Neutrophil (primary cell): ENCODE data around the gene NXT1.

Source experiments
- H3K27ac ChIP-seq: fragments of 200-600 bp; sonication (generic); 2 replicates; pipeline ENCODE4 v1.5.1; 2016; ENCODE audit warnings: mild to moderate bottlenecking, moderate library complexity
- H3K27me3 ChIP-seq: fragments of 200-600 bp; sonication (generic); 2 replicates; pipeline ENCODE4 v1.6.0; 2016; ENCODE audit warnings: mild to moderate bottlenecking
- H3K36me3 ChIP-seq: fragments of 200-600 bp; sonication (generic); 2 replicates; pipeline ENCODE4 v1.5.1; 2017
- H3K4me1 ChIP-seq, 2 experiments: fragments of 200-600 bp in 1 of 2; sonication (generic) in 1 of 2; 1 replicate in 1 of 2; 2 replicates in 1 of 2; pipeline versions ENCODE4 v1.5.1 to v1.6.1; 2013 to 2016; ENCODE audit warnings: low read depth in 1 of 2, low read length in 1 of 2, mild to moderate bottlenecking in 1 of 2, moderate library complexity in 1 of 2; ENCODE audit not compliant: control insufficient read depth in 1 of 2, insufficient read depth in 1 of 2
- H3K4me3 ChIP-seq, 2 experiments: fragments of 200-600 bp in 1 of 2; sonication (generic) in 1 of 2; 1 replicate in 1 of 2; 2 replicates in 1 of 2; pipeline ENCODE4 v1.5.1; 2013 to 2016; ENCODE audit warnings: low read depth in 1 of 2, low read length in 1 of 2, mild to moderate bottlenecking in 1 of 2, moderate library complexity in 1 of 2
- H3K9me3 ChIP-seq: fragments of 200-600 bp; sonication (generic); 2 replicates; pipeline ENCODE4 v1.5.1; 2016
- TF ChIP-seq, protein P1 (sequence below): fragments of 200-600 bp; sonication (generic); IDR thresholded peaks from 2 replicates; pipeline ENCODE4 v1.5.1; 2016; ENCODE audit warnings: antibody characterized with exemption

Gene NXT1

DNA sequence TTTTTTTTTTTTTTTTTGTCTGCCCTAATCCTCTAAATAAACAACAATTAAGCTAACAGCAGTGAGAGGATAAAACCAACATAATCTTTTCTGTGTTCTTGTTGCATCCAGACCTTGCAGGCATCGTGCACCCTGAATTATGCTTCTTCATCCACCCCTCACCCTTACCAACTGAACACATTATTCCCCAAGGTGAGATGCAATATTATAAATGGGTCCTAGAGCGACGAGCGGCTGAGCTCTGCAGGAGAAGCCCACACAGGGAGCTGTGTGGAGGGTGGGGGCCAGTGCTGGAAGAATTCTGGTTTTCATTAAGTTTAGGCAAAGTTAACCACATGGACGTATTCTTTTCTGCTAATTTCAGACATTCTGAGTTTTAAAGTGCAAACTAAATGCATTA is 32.2 kb upstream of the NXT1 start:
- TF ChIP-seq, protein P1, sequence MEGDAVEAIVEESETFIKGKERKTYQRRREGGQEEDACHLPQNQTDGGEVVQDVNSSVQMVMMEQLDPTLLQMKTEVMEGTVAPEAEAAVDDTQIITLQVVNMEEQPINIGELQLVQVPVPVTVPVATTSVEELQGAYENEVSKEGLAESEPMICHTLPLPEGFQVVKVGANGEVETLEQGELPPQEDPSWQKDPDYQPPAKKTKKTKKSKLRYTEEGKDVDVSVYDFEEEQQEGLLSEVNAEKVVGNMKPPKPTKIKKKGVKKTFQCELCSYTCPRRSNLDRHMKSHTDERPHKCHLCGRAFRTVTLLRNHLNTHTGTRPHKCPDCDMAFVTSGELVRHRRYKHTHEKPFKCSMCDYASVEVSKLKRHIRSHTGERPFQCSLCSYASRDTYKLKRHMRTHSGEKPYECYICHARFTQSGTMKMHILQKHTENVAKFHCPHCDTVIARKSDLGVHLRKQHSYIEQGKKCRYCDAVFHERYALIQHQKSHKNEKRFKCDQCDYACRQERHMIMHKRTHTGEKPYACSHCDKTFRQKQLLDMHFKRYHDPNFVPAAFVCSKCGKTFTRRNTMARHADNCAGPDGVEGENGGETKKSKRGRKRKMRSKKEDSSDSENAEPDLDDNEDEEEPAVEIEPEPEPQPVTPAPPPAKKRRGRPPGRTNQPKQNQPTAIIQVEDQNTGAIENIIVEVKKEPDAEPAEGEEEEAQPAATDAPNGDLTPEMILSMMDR: no peak
- Histone ChIP-seq H3K36me3 (no peaks in the 10 kb centered on the region), H3K4me1 (no peaks in the 10 kb centered on the region), H3K9me3 (no peaks in the 10 kb centered on the region), H3K27me3 (no peaks in the 10 kb centered on the region), H3K4me3 (no peak overlapping the region), H3K27ac (no peak overlapping the region)

GRCh38 chr20:23320317-23320716 is 30.3 kb upstream of the NXT1 start:
- Histone ChIP-seq H3K4me3 (no peak overlapping the region), H3K27me3 (no peaks in the 10 kb centered on the region), H3K36me3 (no peaks in the 10 kb centered on the region), H3K27ac (no peak overlapping the region), H3K9me3 (no peaks in the 10 kb centered on the region), H3K4me1 (no peaks in the 10 kb centered on the region)
- TF ChIP-seq, protein P1: no peak

DNA sequence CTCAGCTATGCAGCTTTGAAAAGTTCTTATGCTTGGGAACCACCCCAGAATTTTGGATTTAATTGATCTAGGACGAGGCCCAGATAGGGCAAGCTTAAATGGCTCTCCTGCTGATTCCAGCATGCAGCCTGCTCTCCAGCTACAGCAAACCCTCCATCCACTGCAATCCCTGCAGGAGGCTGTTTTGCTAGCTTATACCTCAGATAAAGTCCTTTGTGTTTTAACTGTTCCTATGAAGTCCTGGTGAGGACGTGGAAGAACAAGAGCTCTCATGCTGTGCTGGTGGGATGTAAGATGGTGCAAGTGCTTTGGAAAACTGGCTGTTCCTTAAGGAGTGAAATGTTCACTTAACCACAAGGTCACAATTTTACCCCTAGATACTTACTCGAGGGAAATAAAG is 25.5 kb upstream of the NXT1 start:
- H3K36me3 ChIP-seq: no peaks in the 10 kb centered on the region
- no peaks in the 10 kb centered on the region for H3K9me3 ChIP-seq
- TF ChIP-seq, protein P1: no peak
- no peaks in the 10 kb centered on the region for H3K4me1 ChIP-seq
- H3K4me3 ChIP-seq: no peak overlapping the region
- H3K27ac ChIP-seq: no peak overlapping the region
- no peaks in the 10 kb centered on the region for H3K27me3 ChIP-seq

- Histone ChIP-seq H3K36me3 (no peaks in the 10 kb centered on the region), H3K27me3 (no peaks in the 10 kb centered on the region), H3K4me3 (no peak overlapping the region), H3K27ac (no peak overlapping the region), H3K4me1 (no peaks in the 10 kb centered on the region), H3K9me3 (no peaks in the 10 kb centered on the region)
- TF ChIP-seq, protein P1: no peak
Measured at GRCh38 chr20:23326774-23327173, 23.8 kb upstream of the NXT1 start.

GRCh38 chr20:23327617-23328333 is 22.8 kb upstream of the NXT1 start:
- H3K4me3 ChIP-seq: no peak overlapping the region
- TF ChIP-seq, protein P1: no peak

More at GRCh38 chr20:23327617-23328333, 22.8 kb upstream of the NXT1 start:
- H3K27me3 ChIP-seq: no peaks in the 10 kb centered on the region
- H3K9me3 ChIP-seq: no peaks in the 10 kb centered on the region
- H3K27ac ChIP-seq: no peak overlapping the region
- no peaks in the 10 kb centered on the region for H3K36me3 ChIP-seq
- no peaks in the 10 kb centered on the region for H3K4me1 ChIP-seq
